Omental fat pad (tissue), 4 donors: Measurements from ENCODE around the gene KCTD5. TPM values are rescaled to one million over a fixed set of nuclear protein-coding genes. Genes with fewer than 3 reads are reported as not detected.

Source experiments
- ATAC-seq: fragments of 150-250 bp; one replicate; pipeline ENCODE4 v1.9.1; 2016; ENCODE audit warnings: mild to moderate bottlenecking, moderate library complexity; ENCODE audit not compliant: low FRiP score
- DNase-seq: peaks from one replicate; pipeline ENCODE4 v3.0.0-alpha.2; 2019; ENCODE audit warnings: low spot score
- CTCF ChIP-seq, 3 donors: fragments of 450-650 bp; IDR thresholded peaks; one replicate each; pipeline ENCODE4 v1.5.1; 2016 to 2017; ENCODE audit warnings: antibody characterized with exemption in 3 of 3, mild to moderate bottlenecking in 3 of 3, moderate library complexity in 2 of 3
- total RNA-seq, 4 donors: library from RNA; depleted of rRNA; stranded (reverse); fragments of >200 nt; gene quantifications; one replicate each; pipeline ENCODE4 v1.1.0, GENCODE V29; 2016

KCTD5 gene
- total RNA-seq, 4 donors from 2014 or later: 10.9 to 21.1 (median 20.1) TPM

GRCh38 chr16:2710021-2710710 lies 27.8 kb downstream of the KCTD5 start:
- no peak for DNase-seq
- TF ChIP-seq CTCF (IDR thresholded peaks at IDR 0.05): no peak
- ATAC-seq: no peak

GRCh38 chr16:2710711-2711231 lies 28.4 kb downstream of the KCTD5 start:
- ATAC-seq: no peak
- no peak for TF ChIP-seq CTCF (IDR thresholded peaks at IDR 0.05)
- no peak for DNase-seq

- DNase-seq (no peak), ATAC-seq (no peak)
- no peak for TF ChIP-seq CTCF (IDR thresholded peaks at IDR 0.05)
These were observed 29.2 kb downstream of the KCTD5 start for GRCh38 chr16:2711370-2712062.

- no peak for DNase-seq
- TF ChIP-seq CTCF (IDR thresholded peaks at IDR 0.05): no peak
- ATAC-seq: no peak
These were observed 29.7 kb downstream of the KCTD5 start for GRCh38 chr16:2712063-2712441.

GRCh38 chr16:2712546-2712945 lies 30.2 kb downstream of the KCTD5 start:
- DNase-seq (no peak), ATAC-seq (no peak)
- TF ChIP-seq CTCF (IDR thresholded peaks at IDR 0.05): no peak

- TF ChIP-seq CTCF (IDR thresholded peaks at IDR 0.05): no peak
- DNase-seq: no peak
- no peak for ATAC-seq
These were observed 31.2 kb downstream of the KCTD5 start for GRCh38 chr16:2713523-2713922.
